SU-DHL-6 (cell line): ENCODE data around the gene STAB1.

Experiments
- H2AFZ ChIP-seq: fragments of 200-600 bp; sonication (generic); 2 replicates; pipeline ENCODE4 v1.6.1; 2014; ENCODE audit warnings: low read depth, mild to moderate bottlenecking, moderate library complexity, mixed read lengths, antibody characterized with exemption, low read length; ENCODE audit not compliant: severe bottlenecking
- H3F3A ChIP-seq: fragments of 200-600 bp; shearing (Covaris generic); 2 replicates; pipeline ENCODE4 v1.6.0; 2016; ENCODE audit warnings: antibody characterized with exemption, mild to moderate bottlenecking; ENCODE audit not compliant: insufficient read depth
- H3K27ac ChIP-seq: fragments of 200-600 bp; sonication (generic); 2 replicates; pipeline ENCODE4 v1.5.1; 2016; ENCODE audit warnings: low read depth, mild to moderate bottlenecking, low read length, moderate library complexity, mixed read lengths
- H3K27me3 ChIP-seq: fragments of 200-600 bp; sonication (generic), shearing (Covaris generic); 2 replicates; pipeline ENCODE4 v1.6.0; 2014; ENCODE audit warnings: mild to moderate bottlenecking, low read length
- H3K36me3 ChIP-seq: fragments of 200-600 bp; sonication (generic); 2 replicates; pipeline ENCODE4 v1.6.1; 2014; ENCODE audit warnings: mild to moderate bottlenecking, low read length, mixed read lengths
- H3K4me2 ChIP-seq: fragments of 300-600, 200-600 bp; shearing (Covaris generic), sonication (generic); 2 replicates; pipeline ENCODE4 v1.6.0; 2014; ENCODE audit warnings: low read length, low read depth, mild to moderate bottlenecking; ENCODE audit not compliant: poor library complexity, severe bottlenecking
- H3K4me3 ChIP-seq: fragments of 200-600 bp; sonication (generic); 2 replicates; pipeline ENCODE4 v1.5.1; 2014; ENCODE audit warnings: antibody characterized with exemption, low read length, mild to moderate bottlenecking, mixed read lengths; ENCODE audit not compliant: insufficient read depth, poor library complexity, severe bottlenecking
- H3K79me2 ChIP-seq: fragments of 200-600 bp; sonication (generic); 2 replicates; pipeline ENCODE4 v1.6.1; 2014; ENCODE audit warnings: mild to moderate bottlenecking, low read length, moderate library complexity; ENCODE audit not compliant: insufficient read depth
- H3K9ac ChIP-seq: fragments of 200-600 bp; sonication (generic); 2 replicates; pipeline ENCODE4 v1.7.0; 2014; ENCODE audit warnings: mild to moderate bottlenecking, low read length
- H3K9me2 ChIP-seq: fragments of 200-600 bp; sonication (generic); replicated peaks from 2 replicates; pipeline ENCODE4 v1.6.1; 2014; ENCODE audit warnings: low read length; ENCODE audit not compliant: insufficient read depth
- H3K9me3 ChIP-seq: fragments of 200-600 bp; sonication (generic); 2 replicates; pipeline ENCODE4 v1.6.1; 2014; ENCODE audit warnings: low read length, mixed read lengths; ENCODE audit not compliant: insufficient read depth
- H4K20me1 ChIP-seq: fragments of 200-600 bp; sonication (generic); 2 replicates; pipeline ENCODE4 v1.6.1; 2014; ENCODE audit warnings: low read depth, mild to moderate bottlenecking, antibody characterized with exemption, low read length, moderate library complexity, mixed read lengths
- EZH2phosphoT487 ChIP-seq: fragments of 200-600 bp; sonication (generic), shearing (Covaris generic); conservative IDR thresholded peaks from 2 replicates; pipeline ENCODE4 v1.6.1; 2018; ENCODE audit warnings: mild to moderate bottlenecking, antibody characterized with exemption, low read length, moderate library complexity, mixed read lengths
- TF ChIP-seq, protein P1 (sequence below): fragments of 200-600 bp; sonication (generic); IDR thresholded peaks from one replicate; pipeline ENCODE4 v1.5.1; 2017; ENCODE audit warnings: antibody characterized with exemption, mild to moderate bottlenecking, low read length, moderate library complexity; ENCODE audit not compliant: insufficient read depth, poor library complexity, severe bottlenecking

The STAB1 gene

DNA sequence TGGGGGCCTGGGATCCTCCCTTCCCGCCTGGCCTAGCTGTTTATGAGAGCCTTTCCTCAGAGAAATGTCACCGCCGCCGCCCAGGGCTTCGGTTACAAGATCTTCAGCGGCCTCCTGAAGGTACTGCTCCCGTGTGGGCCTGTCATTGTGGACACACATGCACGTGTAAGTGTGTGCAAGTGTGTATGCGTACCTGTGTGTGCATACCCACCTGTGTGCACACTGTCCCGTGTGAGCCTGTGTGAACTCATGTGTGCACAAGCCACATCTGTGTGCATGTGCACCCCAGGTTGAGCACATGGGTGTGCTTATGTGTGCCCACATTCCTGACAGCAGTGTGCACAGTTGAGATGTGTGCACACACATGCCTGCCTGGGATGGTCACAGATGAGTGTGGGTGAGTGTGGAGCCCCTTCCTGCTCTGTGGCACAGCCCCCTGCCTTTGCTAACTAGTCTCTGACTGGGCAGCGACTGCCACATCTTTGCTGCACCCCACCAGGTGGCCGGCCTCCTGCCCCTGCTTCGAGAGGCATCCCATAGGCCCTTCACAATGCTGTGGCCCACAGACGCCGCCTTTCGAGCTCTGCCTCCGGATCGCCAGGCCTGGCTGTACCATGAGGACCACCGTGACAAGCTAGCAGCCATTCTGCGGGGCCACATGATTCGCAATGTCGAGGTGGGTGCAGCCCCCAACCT, 24.5 kb downstream of the STAB1 start:
- no peaks in the 10 kb centered on the region; the same call in 1 of the 2 replicates for H3K36me3 ChIP-seq
- H3K79me2 ChIP-seq = no peaks in the 10 kb centered on the region
- no peak overlapping the region for H3K27ac ChIP-seq
- H3K4me3 ChIP-seq = no peak overlapping the region
- no peak overlapping the region for H3K9ac ChIP-seq
- H3K9me3 ChIP-seq = no peaks in the 10 kb centered on the region
- no peak overlapping the region for H2AFZ ChIP-seq
- H4K20me1 ChIP-seq = no peaks in the 10 kb centered on the region
- H3K9me2 ChIP-seq = no peaks in the 10 kb centered on the region
- TF ChIP-seq EZH2phosphoT487 = no peak
- TF ChIP-seq, protein P1, sequence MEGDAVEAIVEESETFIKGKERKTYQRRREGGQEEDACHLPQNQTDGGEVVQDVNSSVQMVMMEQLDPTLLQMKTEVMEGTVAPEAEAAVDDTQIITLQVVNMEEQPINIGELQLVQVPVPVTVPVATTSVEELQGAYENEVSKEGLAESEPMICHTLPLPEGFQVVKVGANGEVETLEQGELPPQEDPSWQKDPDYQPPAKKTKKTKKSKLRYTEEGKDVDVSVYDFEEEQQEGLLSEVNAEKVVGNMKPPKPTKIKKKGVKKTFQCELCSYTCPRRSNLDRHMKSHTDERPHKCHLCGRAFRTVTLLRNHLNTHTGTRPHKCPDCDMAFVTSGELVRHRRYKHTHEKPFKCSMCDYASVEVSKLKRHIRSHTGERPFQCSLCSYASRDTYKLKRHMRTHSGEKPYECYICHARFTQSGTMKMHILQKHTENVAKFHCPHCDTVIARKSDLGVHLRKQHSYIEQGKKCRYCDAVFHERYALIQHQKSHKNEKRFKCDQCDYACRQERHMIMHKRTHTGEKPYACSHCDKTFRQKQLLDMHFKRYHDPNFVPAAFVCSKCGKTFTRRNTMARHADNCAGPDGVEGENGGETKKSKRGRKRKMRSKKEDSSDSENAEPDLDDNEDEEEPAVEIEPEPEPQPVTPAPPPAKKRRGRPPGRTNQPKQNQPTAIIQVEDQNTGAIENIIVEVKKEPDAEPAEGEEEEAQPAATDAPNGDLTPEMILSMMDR = no peak
- no peaks in the 10 kb centered on the region for H3K27me3 ChIP-seq
- H3K4me2 ChIP-seq = no peak overlapping the region
- no peaks in the 10 kb centered on the region for H3F3A ChIP-seq

DNA sequence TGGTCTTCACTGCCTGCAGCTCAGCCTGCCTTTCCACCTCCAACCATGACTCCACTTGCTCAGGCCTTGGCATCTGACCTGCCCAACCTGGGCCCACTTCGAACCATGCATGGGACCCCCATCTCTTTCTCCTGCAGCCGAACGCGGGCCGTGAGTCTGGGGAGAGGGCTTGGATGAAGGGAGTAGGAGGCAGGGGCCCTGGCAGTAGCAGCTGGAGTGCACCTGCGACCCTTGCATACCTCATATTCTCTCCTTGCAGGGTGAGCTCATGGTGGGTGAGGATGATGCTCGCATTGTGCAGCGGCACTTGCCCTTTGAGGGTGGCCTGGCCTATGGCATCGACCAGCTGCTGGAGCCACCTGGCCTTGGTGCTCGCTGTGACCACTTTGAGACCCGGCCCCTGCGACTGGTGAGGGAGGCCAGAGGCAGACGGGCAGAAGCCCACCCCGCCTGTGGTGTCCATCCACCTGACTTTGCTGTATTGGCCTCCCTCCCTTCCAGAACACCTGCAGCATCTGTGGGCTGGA, 25.1 kb downstream of the STAB1 start:
- H3K9me3 ChIP-seq = no peaks in the 10 kb centered on the region
- no peak overlapping the region for H3K4me3 ChIP-seq
- H3K9me2 ChIP-seq = no peaks in the 10 kb centered on the region
- H4K20me1 ChIP-seq = no peaks in the 10 kb centered on the region
- no peak overlapping the region for H3K4me2 ChIP-seq
- H3K36me3 ChIP-seq = no peaks in the 10 kb centered on the region; the same call in 1 of the 2 replicates
- no peak overlapping the region for H3K27ac ChIP-seq
- H3K9ac ChIP-seq = no peak overlapping the region
- no peaks in the 10 kb centered on the region for H3K79me2 ChIP-seq
- no peak for TF ChIP-seq EZH2phosphoT487
- TF ChIP-seq, protein P1 = no peak
- no peaks in the 10 kb centered on the region for H3K27me3 ChIP-seq
- H2AFZ ChIP-seq = no peak overlapping the region
- H3F3A ChIP-seq = no peaks in the 10 kb centered on the region

DNA sequence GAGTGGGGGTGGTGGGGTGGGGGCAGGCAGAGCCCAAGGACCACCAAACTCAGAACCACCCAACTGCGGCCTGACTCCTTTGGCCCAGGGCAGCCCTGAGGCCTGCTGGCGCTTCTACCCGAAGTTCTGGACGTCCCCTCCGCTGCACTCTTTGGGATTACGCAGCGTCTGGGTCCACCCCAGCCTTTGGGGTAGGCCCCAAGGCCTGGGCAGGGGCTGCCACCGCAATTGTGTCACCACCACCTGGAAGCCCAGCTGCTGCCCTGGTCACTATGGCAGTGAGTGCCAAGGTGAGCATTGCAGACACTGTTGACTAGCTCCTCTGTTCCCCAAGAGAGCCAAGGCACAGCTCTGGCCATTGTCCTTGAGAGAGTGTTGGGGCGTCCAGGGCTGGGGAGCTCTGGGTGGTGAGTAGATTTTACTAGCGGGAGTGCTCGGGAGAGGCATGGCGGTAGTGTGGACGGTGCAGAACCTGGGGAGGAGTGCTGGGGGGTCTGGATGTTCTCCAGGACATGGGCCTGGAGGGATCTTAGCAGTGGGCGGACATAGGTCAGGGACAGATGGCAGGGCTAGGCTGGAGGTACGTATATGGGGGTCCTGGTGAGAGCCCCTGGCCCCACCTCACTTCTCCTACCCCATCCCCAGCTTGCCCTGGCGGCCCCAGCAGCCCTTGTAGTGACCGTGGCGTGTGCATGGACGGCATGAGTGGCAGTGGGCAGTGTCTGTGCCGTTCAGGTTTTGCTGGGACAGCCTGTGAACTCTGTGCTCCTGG, 25.8 kb downstream of the STAB1 start:
- no peak overlapping the region for H3K4me2 ChIP-seq
- no peaks in the 10 kb centered on the region for H3K9me3 ChIP-seq
- H3K27ac ChIP-seq = no peak overlapping the region
- H3K4me3 ChIP-seq = no peak overlapping the region
- no peaks in the 10 kb centered on the region for H3F3A ChIP-seq
- H3K79me2 ChIP-seq = no peaks in the 10 kb centered on the region
- H4K20me1 ChIP-seq = no peaks in the 10 kb centered on the region
- no peak overlapping the region for H3K9ac ChIP-seq
- TF ChIP-seq, protein P1 = no peak
- no peak for TF ChIP-seq EZH2phosphoT487
- no peaks in the 10 kb centered on the region for H3K27me3 ChIP-seq
- H3K9me2 ChIP-seq = no peaks in the 10 kb centered on the region
- no peak overlapping the region for H2AFZ ChIP-seq
- H3K36me3 ChIP-seq = no peaks in the 10 kb centered on the region; the same call in 1 of the 2 replicates
